Gastrocnemius medialis (tissue), 4 donors: ENCODE measurements around the gene GNAI2.

ENCODE experiments used
- CTCF ChIP-seq, 5 experiments: fragments of 450-650 bp in 3 of 5; fragments of 200-600 bp in 2 of 5; sonication (generic) in 2 of 5; IDR thresholded peaks in 4 of 5; conservative IDR thresholded peaks in 1 of 5; 1 replicate in 4 of 5; 2 replicates in 1 of 5; pipeline ENCODE4 v1.5.1; 2016 to 2019; ENCODE audit warnings: antibody characterized with exemption in 5 of 5, mild to moderate bottlenecking in 3 of 5, moderate library complexity in 3 of 5
- POLR2A ChIP-seq, 2 donors: fragments of 450-650 bp; IDR thresholded peaks; one replicate each; pipeline ENCODE4 v1.6.1; 2017; ENCODE audit warnings: antibody characterized with exemption in 2 of 2, mild to moderate bottlenecking in 2 of 2, moderate library complexity in 2 of 2

- TF ChIP-seq CTCF (IDR thresholded peaks at IDR 0.05 in 4 of 5, conservative IDR thresholded peaks at IDR 0.05 in 1 of 5) = no peak
- no peak for TF ChIP-seq POLR2A (IDR thresholded peaks at IDR 0.05)
These were observed 66.3 kb downstream of the GNAI2 start for GRCh38 chr3:50302095-50303012.
